HCT116 (cell line): Measurements from ENCODE around the gene BABAM2.
"Not testable (repeated sequence)": the region's sequence is repeated elsewhere in the genome, so short reads cannot be mapped to it uniquely, and the experiment has no call there.

ENCODE experiments used
- CTCF ChIP-seq, 3 experiments: fragments of 200-600 bp in 1 of 3; sonication (generic) in 1 of 3; IDR thresholded peaks in 2 of 3; conservative IDR thresholded peaks in 1 of 3; 2 replicates each; pipeline ENCODE4 v1.5.1; 2012 to 2017; ENCODE audit warnings: low read depth in 2 of 3, low read length in 2 of 3, antibody characterized with exemption in 1 of 3, borderline replicate concordance in 1 of 3, control low read depth in 1 of 3, mild to moderate bottlenecking in 1 of 3, mixed read lengths in 1 of 3, mixed run types in 1 of 3, moderate library complexity in 1 of 3; ENCODE audit not compliant: insufficient read depth in 1 of 3
- ELF1 ChIP-seq: IDR thresholded peaks from 2 replicates; pipeline ENCODE4 v1.6.1; 2012; ENCODE audit warnings: low read depth, borderline replicate concordance
- JUND ChIP-seq: IDR thresholded peaks from 2 replicates; pipeline ENCODE4 v1.6.1; 2012
- POLR2A ChIP-seq: IDR thresholded peaks from 2 replicates; pipeline ENCODE4 v1.7.0; 2011; ENCODE audit warnings: borderline replicate concordance; ENCODE audit not compliant: insufficient read depth, insufficient read length; ENCODE audit errors: extremely low read depth
- POLR2AphosphoS5 ChIP-seq: IDR thresholded peaks from 2 replicates; pipeline ENCODE4 v1.6.1; 2011; ENCODE audit warnings: mild to moderate bottlenecking, low read depth, low read length, moderate library complexity
- TCF7L2 ChIP-seq: IDR thresholded peaks from 2 replicates; pipeline ENCODE4 v1.7.0; 2011; ENCODE audit warnings: borderline replicate concordance, inconsistent platforms; ENCODE audit not compliant: insufficient read depth, insufficient read length; ENCODE audit errors: extremely low read depth
- YY1 ChIP-seq: IDR thresholded peaks from 2 replicates; pipeline ENCODE4 v1.6.1; 2011; ENCODE audit warnings: low read length, low read depth, moderate library complexity, mild to moderate bottlenecking; ENCODE audit not compliant: insufficient replicate concordance; ENCODE audit errors: extremely low read depth

- not testable (repeated sequence) for TF ChIP-seq POLR2A; CTCF (IDR thresholded peaks at IDR 0.05 in 2 of 3, conservative IDR thresholded peaks at IDR 0.05 in 1 of 3; ENCODE audit: borderline replicate concordance in 1 of 3, insufficient read depth in 1 of 3, low read depth in 2 of 3, low read length in 2 of 3); POLR2AphosphoS5; JUND; ELF1; YY1; TCF7L2
Measured at GRCh38 chr2:28335265-28335664, 444.7 kb downstream of the BABAM2 start.
